HFFc6 (cell line): ENCODE results near the gene TCEAL9. TPM values are rescaled to one million over a fixed set of nuclear protein-coding genes. Genes with fewer than 3 reads are reported as not detected.

Experiments
- DNase-seq: peaks from one replicate; pipeline ENCODE4 v3.0.0-alpha.2; 2018
- H3K27ac Mint-ChIP-seq: 2 replicates; pipeline ENCODE4 v1.8.0; 2020; ENCODE audit warnings: mild to moderate bottlenecking, mixed read lengths
- H3K27me3 Mint-ChIP-seq: 2 replicates; pipeline ENCODE4 v1.8.0; 2021; ENCODE audit warnings: mild to moderate bottlenecking, moderate library complexity, mixed read lengths; ENCODE audit not compliant: insufficient read depth
- H3K36me3 Mint-ChIP-seq: 2 replicates; pipeline ENCODE4 v1.8.0; 2021; ENCODE audit warnings: low read depth, mixed read lengths
- H3K4me1 Mint-ChIP-seq: 2 replicates; pipeline ENCODE4 v1.8.0; 2020; ENCODE audit warnings: low read depth, mixed read lengths
- H3K4me3 Mint-ChIP-seq: 2 replicates; pipeline ENCODE4 v1.8.0; 2020; ENCODE audit warnings: mild to moderate bottlenecking, moderate library complexity, mixed read lengths
- H3K9me3 Mint-ChIP-seq: 2 replicates; pipeline ENCODE4 v1.8.0; 2020; ENCODE audit warnings: mild to moderate bottlenecking, mixed read lengths
- total RNA-seq, 6 experiments: library from RNA; stranded (reverse); fragmentation: NEBNext Ultra II Directional; extraction: Animal tissue kit (Norgen Biotek cat#: 25700); gene quantifications; 2 replicates in 1 of 6; 3 replicates in 5 of 6; pipeline ENCODE4 v1.2.3, GENCODE V29; 2021
- TF ChIP-seq, protein P1 (sequence below): fragments of 200-600 bp; sonication (generic); IDR thresholded peaks from 2 replicates; pipeline ENCODE4 v1.5.0; 2021; ENCODE audit warnings: antibody characterized with exemption, mild to moderate bottlenecking

Gene TCEAL9
- total RNA-seq, 6 experiments from 2014 or later, result 77.3 to 99.9 (median 83.0) TPM

DNA sequence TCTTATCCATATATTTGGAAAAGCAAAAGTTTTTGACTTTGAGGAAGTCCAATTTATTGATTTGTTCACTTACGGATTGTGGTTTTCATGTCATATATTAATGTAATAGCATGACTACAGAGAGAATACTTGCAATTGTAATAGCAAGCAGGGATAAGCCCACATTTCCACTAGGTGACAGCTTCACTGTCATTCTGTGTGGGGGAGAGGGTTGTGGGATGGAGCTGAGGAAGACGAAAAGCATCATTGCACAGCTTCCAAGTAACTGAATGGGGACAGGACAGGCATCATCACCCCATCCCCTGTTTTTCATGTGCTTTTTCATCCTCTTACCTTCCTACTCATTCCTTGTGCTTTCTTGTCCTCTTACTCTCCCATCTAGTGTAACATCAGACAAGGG is 51.5 kb downstream of the TCEAL9 start:
- H3K36me3 Mint-ChIP-seq, result peaks cover 4% of the 10 kb centered on the region
- H3K27ac Mint-ChIP-seq, result no peak overlapping the region
- TF ChIP-seq, protein P1, sequence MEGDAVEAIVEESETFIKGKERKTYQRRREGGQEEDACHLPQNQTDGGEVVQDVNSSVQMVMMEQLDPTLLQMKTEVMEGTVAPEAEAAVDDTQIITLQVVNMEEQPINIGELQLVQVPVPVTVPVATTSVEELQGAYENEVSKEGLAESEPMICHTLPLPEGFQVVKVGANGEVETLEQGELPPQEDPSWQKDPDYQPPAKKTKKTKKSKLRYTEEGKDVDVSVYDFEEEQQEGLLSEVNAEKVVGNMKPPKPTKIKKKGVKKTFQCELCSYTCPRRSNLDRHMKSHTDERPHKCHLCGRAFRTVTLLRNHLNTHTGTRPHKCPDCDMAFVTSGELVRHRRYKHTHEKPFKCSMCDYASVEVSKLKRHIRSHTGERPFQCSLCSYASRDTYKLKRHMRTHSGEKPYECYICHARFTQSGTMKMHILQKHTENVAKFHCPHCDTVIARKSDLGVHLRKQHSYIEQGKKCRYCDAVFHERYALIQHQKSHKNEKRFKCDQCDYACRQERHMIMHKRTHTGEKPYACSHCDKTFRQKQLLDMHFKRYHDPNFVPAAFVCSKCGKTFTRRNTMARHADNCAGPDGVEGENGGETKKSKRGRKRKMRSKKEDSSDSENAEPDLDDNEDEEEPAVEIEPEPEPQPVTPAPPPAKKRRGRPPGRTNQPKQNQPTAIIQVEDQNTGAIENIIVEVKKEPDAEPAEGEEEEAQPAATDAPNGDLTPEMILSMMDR, result no peak
- DNase-seq, result no peak
- H3K4me3 Mint-ChIP-seq, result no peak overlapping the region
- H3K9me3 Mint-ChIP-seq, result no peaks in the 10 kb centered on the region
- H3K27me3 Mint-ChIP-seq, result no peaks in the 10 kb centered on the region; the same call in none of the 2 replicates
- H3K4me1 Mint-ChIP-seq, result peaks cover 27% of the 10 kb centered on the region

Other genes with a start within 250 kb of the TCEAL9 start
- gene BEX4, start 141.4 kb upstream of the TCEAL9 start, total RNA-seq, result 1 to 10 TPM in 1 of 6 experiments, under 1 TPM in 5; 0.19 to 1.4 (median 0.32) TPM
- gene TCEAL8, start 101.4 kb upstream of the TCEAL9 start, total RNA-seq, result 10 to 100 TPM; 65.0 to 81.7 (median 74.0) TPM
- gene TCEAL5, start 79.8 kb upstream of the TCEAL9 start, total RNA-seq, result not detected
- gene BEX2, start 45.5 kb upstream of the TCEAL9 start, total RNA-seq, result not detected
- 10 to 100 TPM; 12.3 to 17.5 (median 16.0) TPM for gene TCEAL7, start 26.3 kb upstream of the TCEAL9 start, total RNA-seq
- gene BEX3, start 20.0 kb downstream of the TCEAL9 start, total RNA-seq, result 100 to 1,000 TPM; 251 to 325 (median 291) TPM
- gene RAB40A, start 163.0 kb downstream of the TCEAL9 start, total RNA-seq, result under 1 TPM in 4 of 6 experiments, not detected in 2; 0.11 to 0.15 (median 0.13) TPM
- 100 to 1,000 TPM in 5 of 6 experiments, 10 to 100 TPM in 1; 92.4 to 119 (median 118) TPM for gene TCEAL4, start 229.0 kb downstream of the TCEAL9 start, total RNA-seq